IPS-18c (cell line): ENCODE measurements around the gene STARD13.

ENCODE experiments used
- H3K4me3 ChIP-seq: 2 replicates; pipeline ENCODE4 v1.7.0; 2013; ENCODE audit warnings: low read depth, mild to moderate bottlenecking, low read length, moderate library complexity; ENCODE audit not compliant: insufficient read depth
- H3K9me3 ChIP-seq: one replicate; pipeline ENCODE4 v1.6.1; 2013; ENCODE audit warnings: mild to moderate bottlenecking, low read length, moderate library complexity; ENCODE audit not compliant: control insufficient read depth, insufficient read depth

STARD13 gene

DNA sequence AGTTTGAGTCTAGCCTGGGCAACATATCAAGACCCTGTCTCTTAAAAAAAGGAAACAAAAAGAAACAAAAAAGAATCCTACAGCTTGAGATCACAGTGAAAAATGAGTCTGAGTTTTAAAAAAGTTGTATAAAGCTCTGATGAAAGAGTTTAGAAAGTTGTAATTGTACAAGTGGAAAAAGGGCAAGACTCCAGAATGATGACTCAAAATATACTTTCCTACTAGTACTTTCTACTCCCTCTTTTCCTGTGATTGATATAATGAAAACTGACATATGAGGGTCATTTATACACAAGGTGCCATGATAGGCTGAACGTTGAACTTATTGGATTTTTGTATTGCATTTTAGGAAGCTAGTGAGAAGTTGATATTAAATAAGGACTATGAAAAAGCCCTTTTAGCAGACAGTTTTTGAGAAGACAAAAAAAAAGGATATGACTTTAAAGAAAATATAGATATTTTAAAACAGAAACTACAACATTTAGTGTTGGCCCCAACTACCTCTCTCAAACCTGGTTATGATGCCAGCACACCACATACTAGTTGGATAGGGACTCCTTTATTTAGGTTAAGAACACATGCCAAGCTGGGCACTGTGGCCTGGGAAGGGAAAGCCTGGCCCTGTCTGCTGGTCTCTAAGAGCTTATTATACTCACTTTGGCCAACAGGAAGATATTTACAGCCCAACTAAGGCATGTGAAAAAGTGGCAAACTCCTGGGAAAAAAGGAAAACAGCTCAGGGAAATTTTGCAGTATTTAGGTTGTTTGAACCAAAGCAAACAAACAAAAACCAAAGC lies 152.7 kb downstream of the STARD13 start:
- H3K4me3 ChIP-seq = no peak overlapping the region
- peaks cover 2% of the 10 kb centered on the region for H3K9me3 ChIP-seq

DNA sequence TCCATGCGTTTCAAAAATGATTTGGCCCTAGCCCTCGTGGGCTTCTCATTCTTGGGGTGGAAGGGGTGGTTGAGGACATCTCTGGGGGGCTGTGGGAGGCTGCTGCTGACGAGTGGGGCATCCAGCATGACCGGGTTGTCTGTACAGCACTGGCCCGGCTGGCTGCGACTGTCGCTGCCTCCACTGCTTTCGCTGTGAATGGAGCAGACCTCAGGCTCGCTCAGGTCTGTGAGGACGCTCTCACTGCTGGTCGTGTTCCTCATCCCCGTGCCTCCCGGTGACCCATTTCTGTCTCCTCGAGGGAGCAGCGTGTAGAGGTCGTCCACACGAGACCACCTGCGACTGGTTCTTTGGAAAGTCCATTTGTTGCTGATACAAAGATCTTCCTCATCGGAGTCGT lies 155.7 kb downstream of the STARD13 start:
- peaks cover 2% of the 10 kb centered on the region for H3K9me3 ChIP-seq
- H3K4me3 ChIP-seq = no peak overlapping the region

DNA sequence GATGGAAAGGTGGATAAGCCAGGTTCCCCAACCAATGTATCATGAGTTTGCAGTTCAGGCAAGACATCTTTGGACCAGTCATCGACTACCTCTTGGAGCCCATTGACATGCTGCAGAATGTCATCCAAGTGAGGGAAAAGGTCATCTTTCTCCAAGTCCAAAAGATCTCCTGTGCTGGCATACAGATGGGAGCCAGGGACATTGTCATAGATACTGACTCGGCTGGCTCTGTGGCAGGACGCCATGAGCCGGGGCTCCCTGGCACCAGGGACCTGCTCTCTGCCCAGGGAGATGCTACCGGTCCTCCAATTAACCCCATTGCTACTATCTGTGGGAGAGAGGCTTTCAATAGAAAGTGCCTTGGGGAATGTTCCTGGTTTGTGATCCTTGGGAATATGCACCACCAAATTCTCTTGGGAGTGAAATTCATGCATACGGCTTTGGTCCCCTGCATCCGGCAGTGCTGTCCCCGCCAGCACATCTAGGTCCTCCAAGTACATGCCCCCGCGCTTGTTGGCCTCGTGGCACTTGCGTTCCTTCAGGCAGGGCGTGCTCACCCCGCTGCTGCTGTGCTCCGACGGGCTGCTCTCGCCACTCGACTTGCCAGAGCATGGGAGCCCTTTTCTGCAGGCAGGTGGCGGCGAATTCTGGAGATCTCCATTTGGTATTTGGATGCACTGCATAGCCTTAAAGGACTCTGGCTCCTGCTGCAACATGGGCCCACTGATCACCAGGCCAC lies 156.3 kb downstream of the STARD13 start:
- peaks cover 2% of the 10 kb centered on the region for H3K9me3 ChIP-seq

DNA sequence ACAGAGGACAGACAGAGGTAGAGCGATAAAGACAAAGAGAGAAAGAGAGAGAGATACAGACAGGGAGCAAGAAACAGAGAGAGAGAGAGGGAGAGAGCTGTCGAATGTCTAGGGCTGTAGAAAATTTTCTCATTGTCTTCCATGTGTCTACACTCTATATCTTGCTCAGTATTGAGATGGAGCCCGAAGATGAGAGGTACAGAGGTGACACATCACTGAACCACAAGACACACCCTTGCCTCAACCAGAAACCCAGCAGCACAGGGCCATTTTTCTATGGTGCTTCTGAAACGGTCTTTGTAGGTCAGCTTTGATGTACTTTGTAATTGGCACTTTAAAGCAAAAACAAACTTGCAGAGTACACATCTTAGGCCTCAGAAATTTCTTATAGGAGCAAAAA lies 157.4 kb downstream of the STARD13 start:
- no peak overlapping the region for H3K4me3 ChIP-seq

More for the DNA sequence above, 156.3 kb downstream of the STARD13 start:
- no peak overlapping the region for H3K4me3 ChIP-seq

DNA sequence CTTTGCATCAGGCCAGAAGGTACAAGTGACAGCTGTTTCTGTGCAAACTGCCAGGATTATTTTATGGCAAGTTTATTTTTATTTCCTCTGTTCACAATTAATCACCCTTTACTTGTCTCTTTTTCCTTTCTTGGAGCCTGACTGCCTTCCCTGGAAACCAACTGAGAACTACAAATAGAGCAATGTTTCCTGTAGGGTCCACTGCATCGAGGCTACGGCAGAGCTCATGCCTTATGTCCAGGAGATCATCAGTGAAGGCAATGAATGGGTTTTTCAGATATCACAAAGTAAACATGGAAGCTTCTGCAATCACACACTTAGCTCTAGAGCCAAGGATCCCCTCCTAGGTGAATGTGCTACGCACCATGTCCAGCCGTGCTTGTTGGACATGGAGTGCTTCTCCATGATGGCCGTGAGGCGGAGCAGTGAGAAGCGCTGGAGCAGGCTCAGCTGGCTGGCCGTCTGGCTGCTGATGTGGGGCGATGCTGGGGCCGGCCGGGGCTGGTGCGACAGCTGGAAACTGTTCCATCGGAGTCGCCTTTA lies 158.5 kb downstream of the STARD13 start:
- Histone ChIP-seq H3K9me3 (no peaks in the 10 kb centered on the region), H3K4me3 (no peak overlapping the region)

More for the DNA sequence above, 157.4 kb downstream of the STARD13 start:
- no peaks in the 10 kb centered on the region for H3K9me3 ChIP-seq

DNA sequence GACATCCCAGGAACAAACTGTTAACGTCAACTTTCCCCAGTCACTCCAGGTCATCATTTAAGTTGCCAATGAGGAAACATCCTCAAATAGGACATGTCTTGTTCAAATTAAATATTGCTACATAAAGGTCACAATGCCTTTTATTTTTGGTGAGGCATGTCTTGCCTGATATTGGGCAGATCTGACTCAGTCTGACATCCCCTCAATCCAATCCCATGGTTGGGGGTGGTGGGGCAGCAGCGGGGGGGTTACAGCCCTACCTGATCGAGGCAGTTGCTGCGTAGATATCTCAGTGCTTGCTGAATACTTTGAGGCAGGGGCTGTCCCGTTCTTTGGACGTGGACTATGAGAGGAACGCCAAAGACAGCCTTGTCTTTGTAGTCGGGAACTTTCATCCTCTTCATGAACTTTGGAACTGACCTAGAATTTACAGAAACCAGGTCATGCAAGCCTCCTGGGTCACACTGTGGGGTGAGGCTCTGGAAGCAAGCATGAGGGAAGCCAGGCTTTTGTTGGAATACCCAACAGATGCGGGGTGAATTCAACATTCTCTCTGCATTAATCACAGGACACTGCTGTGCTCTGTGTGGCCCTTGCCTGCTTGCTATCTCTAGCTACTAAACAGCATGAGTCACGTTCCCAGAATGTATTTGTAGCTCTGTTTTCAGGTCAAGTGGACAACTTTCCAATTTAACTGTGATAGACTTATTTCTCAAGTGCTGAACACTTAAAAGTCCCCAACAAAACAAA lies 159.6 kb downstream of the STARD13 start:
- H3K4me3 ChIP-seq = no peak overlapping the region
- H3K9me3 ChIP-seq = no peaks in the 10 kb centered on the region

DNA sequence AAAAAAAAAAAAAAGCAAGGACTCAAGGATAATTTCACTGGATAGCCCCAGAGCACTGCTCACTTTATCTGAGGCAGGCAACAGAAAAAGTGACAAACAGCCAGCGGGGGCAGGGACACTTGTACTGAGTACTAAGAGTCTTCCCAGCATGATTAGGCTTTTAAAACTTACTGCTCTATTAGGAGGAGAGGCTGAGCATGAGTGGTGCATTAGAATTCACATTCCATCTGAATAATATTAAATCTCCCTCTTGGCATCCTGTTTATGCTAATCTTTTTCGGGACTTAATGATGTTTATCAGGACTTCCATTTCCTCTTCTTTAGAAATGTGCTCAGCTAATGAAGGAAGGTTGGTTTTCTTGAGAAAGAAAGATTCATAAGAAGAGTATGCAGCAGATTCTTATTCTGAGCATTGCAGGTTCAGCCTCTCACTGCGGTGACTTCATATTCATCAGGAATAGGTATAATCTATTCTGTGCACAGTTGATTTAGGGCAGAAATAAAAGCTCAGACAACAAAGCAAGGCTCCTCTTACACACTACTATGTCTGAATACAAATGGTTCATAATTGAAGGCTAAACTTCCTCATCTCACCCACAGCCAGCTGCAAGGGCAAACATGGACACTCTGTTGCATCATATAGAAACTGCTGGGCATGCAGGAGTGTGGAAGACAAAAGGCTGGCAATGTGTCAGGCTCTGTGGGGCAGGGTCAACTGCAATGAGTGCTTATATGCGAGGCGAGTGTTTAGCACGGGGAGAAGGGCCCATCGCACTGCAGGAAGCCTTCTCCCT lies 162.3 kb downstream of the STARD13 start:
- Histone ChIP-seq H3K9me3 (no peaks in the 10 kb centered on the region), H3K4me3 (no peak overlapping the region)

DNA sequence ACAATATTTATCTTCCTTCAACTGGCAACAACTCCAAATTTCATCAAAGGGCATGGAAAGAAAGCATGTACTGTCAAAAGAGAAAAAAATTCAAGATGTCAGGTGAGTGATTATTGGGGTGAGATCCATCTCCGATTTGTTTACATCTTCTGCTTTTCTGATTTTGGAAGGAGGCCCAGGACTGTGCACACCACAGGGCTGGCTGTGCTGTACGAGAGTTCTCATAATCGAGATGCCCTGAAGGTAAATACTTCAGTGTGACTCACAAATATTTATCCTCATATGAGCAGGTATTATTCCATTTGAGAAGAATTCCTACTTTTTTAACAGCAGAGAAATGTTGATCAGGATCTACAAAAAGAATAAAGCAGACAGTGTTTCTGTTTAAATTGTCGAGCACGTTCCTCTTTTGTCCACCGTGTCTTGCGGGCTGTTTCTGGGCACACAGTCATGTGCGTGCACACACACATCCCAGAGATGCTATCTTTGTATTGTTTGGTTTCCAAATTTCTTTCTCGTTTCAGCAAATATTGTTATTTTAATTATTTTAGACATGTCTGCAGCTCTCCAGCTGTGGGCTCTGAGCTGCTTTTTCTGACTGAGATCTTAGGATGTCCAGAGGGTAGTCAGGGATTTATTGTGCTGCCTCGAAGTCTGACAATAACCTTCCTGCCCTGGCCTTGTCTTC lies 165.6 kb downstream of the STARD13 start:
- H3K9me3 ChIP-seq = no peaks in the 10 kb centered on the region
- no peak overlapping the region for H3K4me3 ChIP-seq

DNA sequence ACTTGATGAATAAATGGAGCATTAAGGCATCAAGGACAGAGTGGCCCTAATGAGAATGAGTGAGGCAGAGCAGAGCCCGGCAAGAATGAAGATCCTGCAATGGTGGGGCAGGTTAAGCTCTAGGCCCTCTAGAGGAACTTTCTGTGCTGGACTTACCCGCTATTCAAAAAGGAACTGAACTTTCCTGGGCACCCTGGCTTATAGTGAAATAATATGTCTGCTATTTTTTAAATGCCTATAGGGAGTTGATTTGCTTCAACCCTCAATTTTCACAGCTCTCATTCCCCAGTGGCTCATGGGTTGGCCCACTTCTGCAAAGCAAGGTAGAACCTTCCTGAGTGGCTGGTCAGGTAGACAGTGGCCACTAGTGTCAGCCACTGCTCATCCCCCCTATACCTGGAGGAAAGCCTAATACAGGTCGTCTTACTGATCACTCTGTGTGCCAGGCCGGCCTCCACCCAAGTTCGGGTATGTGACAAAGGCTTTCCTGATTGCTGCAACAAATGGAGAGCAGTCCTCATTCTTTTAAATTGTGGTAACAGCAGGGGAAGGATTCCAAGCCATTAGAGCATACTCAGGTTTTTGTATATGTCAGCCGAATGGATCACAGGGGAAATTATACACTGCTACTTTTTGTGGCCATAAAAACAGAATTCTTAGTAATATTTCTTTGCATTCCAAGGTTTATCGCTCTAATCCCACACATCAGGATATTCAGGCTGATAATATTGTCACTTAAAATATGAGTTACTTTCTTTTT lies 166.4 kb downstream of the STARD13 start:
- Histone ChIP-seq H3K4me3 (no peak overlapping the region), H3K9me3 (no peaks in the 10 kb centered on the region)

DNA sequence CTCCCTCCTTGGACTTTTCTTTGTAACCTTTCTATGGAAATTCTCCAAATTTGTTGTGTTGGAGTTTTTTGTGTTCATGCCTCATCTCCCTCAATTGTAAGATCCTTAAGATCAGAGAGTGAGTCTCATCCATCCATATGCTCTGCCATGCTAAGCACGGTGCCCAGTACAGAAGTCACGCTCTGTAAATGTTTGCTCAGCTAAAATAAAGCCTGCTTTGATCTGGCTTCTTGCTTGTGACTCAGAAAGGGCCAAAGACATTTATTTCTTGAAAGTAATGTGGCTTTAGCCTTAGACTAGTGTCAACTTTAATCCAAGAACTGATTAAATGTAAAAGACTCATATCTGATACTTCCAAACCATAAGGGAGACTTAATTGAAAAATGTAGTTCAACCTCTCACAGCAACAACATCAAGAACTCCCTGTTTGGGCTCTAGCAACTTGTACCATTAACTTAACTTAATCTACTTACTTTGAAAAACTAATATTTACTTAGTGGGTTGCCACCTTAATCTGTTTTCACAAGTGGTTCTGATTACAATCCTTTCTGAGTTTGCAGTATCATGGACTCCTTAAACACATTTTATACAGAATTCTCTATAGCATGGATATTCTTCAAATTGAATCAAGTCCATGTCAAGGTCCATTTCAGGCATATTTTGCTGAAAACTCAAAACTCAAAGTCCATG lies 169.1 kb downstream of the STARD13 start:
- no peaks in the 10 kb centered on the region for H3K9me3 ChIP-seq
- no peak overlapping the region for H3K4me3 ChIP-seq

DNA sequence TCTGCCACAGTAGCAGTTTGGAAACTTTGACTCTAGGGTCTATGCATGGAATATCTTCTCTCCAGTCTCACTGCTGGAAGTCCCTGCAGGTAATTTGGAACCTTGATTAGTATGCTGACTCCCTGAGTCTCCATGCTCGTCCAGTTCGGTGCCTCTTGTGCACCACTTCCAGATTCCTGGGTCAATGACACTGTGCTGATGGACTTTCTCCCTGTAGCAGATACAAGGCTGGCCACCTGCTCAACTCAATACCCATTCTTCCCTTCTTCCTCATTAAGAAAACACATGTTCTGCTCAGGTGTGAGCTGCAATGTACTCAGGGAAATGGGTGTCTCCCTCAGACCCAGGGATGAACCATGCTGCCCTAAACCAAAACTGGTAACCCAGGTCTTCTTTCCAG lies 170.3 kb downstream of the STARD13 start:
- no peak overlapping the region for H3K4me3 ChIP-seq
- no peaks in the 10 kb centered on the region for H3K9me3 ChIP-seq

DNA sequence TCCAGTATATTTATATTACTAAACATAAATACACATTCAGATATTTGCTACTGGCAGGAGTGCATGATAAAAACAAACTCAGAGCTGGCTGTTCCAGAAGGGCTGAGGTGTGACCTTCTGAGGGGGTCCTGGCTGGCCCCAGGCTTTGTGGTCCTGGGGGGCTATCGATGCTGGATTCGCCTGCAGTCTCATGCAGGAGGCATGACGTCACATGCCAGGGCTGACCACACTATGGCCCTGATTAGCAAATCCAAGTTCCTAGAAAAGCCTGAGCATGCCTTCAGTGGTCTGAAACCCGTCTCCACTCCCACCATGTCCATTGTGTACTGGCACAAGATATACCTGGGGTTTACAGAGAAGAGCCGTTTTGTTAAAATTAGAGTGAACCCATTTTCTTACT lies 171.4 kb downstream of the STARD13 start:
- Histone ChIP-seq H3K4me3 (no peak overlapping the region), H3K9me3 (no peaks in the 10 kb centered on the region)

DNA sequence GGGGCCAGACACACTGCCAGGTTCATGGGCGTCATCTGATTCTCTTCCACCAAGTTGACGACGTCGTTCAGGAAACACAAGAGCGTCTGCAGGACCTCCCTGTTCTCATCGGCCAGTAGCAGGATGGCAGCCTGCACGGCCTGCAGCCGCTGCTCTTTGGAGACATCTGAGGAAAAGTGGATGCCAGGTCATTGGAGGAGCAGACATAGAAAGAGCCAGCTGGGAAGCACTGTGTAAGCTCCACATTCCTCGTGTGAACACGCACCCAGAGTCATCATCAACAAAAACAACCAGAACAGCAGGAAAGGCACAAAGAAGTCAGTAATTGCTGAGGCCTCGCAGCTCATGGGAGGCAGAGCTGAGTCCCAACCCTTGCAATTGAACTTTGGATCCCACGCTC lies 172.8 kb downstream of the STARD13 start:
- H3K9me3 ChIP-seq = no peaks in the 10 kb centered on the region
- no peak overlapping the region for H3K4me3 ChIP-seq

DNA sequence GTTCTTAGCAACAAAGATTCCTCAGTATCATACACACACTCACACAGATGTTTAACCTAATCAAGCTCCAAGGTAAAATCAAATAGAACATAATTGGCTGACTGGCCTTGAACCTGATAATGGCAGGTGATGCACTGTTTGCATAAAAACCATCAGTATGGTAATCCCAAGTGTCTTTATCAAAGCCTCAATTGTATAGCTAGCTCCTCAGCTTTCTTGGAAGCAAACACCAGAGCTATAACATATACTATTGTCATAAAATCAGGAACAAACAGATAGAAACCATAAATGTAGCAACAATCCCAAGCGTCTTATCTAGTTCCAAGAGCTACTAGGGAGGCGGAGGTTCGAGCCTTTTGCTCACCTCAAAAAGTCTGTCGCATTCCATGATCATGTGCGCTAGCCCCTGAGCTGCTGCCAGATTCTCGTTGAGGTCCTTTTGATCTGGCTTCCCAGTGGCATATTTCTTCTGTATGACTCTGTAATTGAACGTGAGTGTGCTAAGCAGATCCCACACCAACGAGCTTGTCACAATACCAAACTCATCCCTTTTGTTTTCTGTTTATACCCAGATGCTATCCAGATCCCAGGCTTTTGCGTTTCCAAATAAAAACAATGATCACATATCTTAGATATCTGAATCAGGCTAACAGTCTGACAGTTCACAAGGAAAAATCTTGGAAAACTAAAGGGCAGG lies 174.0 kb downstream of the STARD13 start:
- H3K4me3 ChIP-seq = no peak overlapping the region

More for the DNA sequence above, 174.0 kb downstream of the STARD13 start:
- no peaks in the 10 kb centered on the region for H3K9me3 ChIP-seq
